ENCODE measurements around the gene VIL1. TPM values are rescaled to one million over a fixed set of nuclear protein-coding genes. Genes with fewer than 3 reads are reported as not detected.
A peak's percentile ranks its signal among the peaks of the same experiment; 100 is the strongest.

Gene VIL1
- total RNA-seq, 1 donor from 2014 or later, result not detected

GRCh38 chr2:218437969-218438368, 19.0 kb downstream of the VIL1 start:
- intact Hi-C loops (cut with DNase I), result no loop called here
- Histone ChIP-seq H3K36me3 (no peaks in the 10 kb centered on the region), H3K9me3 (no peaks in the 10 kb centered on the region), H3K4me3 (no peak overlapping the region), H3K27me3 (no peaks in the 10 kb centered on the region), H3K4me1 (no peaks in the 10 kb centered on the region), H3K27ac (no peak overlapping the region)
- peak in 1 of 2 donors; percentile 40 for DNase-seq (ENCODE audit: low spot score in 2 of 2)
- TF ChIP-seq CTCF (IDR thresholded peaks at IDR 0.05), result no peak

GRCh38 chr2:218438596-218438995, 19.7 kb downstream of the VIL1 start:
- TF ChIP-seq CTCF (IDR thresholded peaks at IDR 0.05), result no peak
- DNase-seq (ENCODE audit: low spot score in 2 of 2), result peak in 1 of 2 donors; percentile 39

GRCh38 chr2:218444692-218445357, 25.9 kb downstream of the VIL1 start:
- no peak for DNase-seq (ENCODE audit: low spot score in 2 of 2)
- Histone ChIP-seq H3K9me3 (no peaks in the 10 kb centered on the region), H3K4me3 (no peak overlapping the region), H3K27me3 (no peaks in the 10 kb centered on the region), H3K27ac (no peak overlapping the region), H3K4me1 (no peaks in the 10 kb centered on the region), H3K36me3 (peaks cover 12 to 21% of the 10 kb centered on the region in 2 donors)
- no peak for TF ChIP-seq CTCF (IDR thresholded peaks at IDR 0.05)
- intact Hi-C loops (cut with DNase I), result no loop called here

More at GRCh38 chr2:218438596-218438995, 19.7 kb downstream of the VIL1 start:
- Histone ChIP-seq H3K9me3 (no peaks in the 10 kb centered on the region), H3K4me3 (no peak overlapping the region), H3K4me1 (no peaks in the 10 kb centered on the region), H3K27ac (no peak overlapping the region), H3K36me3 (no peaks in the 10 kb centered on the region), H3K27me3 (no peaks in the 10 kb centered on the region)
- intact Hi-C loops (cut with DNase I), result no loop called here

GRCh38 chr2:218445602-218446001, 26.7 kb downstream of the VIL1 start:
- Histone ChIP-seq H3K36me3 (peaks cover 13 to 21% of the 10 kb centered on the region in 2 donors), H3K9me3 (no peaks in the 10 kb centered on the region), H3K4me3 (no peak overlapping the region), H3K27ac (no peak overlapping the region), H3K4me1 (no peaks in the 10 kb centered on the region), H3K27me3 (no peaks in the 10 kb centered on the region)
- DNase-seq (ENCODE audit: low spot score in 2 of 2), result no peak
- intact Hi-C loops (cut with DNase I), result no loop called here
- no peak for TF ChIP-seq CTCF (IDR thresholded peaks at IDR 0.05)

GRCh38 chr2:218446547-218446946, 27.6 kb downstream of the VIL1 start:
- Histone ChIP-seq H3K27ac (no peak overlapping the region), H3K36me3 (peaks cover 13 to 21% of the 10 kb centered on the region in 2 donors), H3K4me3 (no peak overlapping the region), H3K27me3 (no peaks in the 10 kb centered on the region), H3K4me1 (no peaks in the 10 kb centered on the region), H3K9me3 (no peaks in the 10 kb centered on the region)
- no peak for DNase-seq (ENCODE audit: low spot score in 2 of 2)
- no peak for TF ChIP-seq CTCF (IDR thresholded peaks at IDR 0.05)
- intact Hi-C loops (cut with DNase I), result no loop called here
